ENCODE data around the gene DNHD1. TPM values are rescaled to one million over a fixed set of nuclear protein-coding genes. Genes with fewer than 3 reads are reported as not detected.

The DNHD1 gene
- total and polyA plus RNA-seq, 2 of the 13 experiments (the other 11 are each of a cell fraction or from before 2014, with no cell fraction given): 2.7 to 9.3 TPM

- TF ChIP-seq AHDC1 (CRISPR knock-in tag; IDR thresholded peaks at IDR 0.05; ENCODE audit: borderline replicate concordance): no peak
- TF ChIP-seq ZMYM3 (CRISPR knock-in tag; IDR thresholded peaks at IDR 0.05): no peak
- TF ChIP-seq GFI1 (CRISPR knock-in tag; IDR thresholded peaks at IDR 0.05; ENCODE audit: borderline replicate concordance): 0 out of 2 replicates have a peak, but pooled peaks have one; percentile 17
- peak; percentile 29; the same call in 1 of the 2 replicates for TF ChIP-seq ZSCAN25 (CRISPR knock-in tag; IDR thresholded peaks at IDR 0.05)
- TF ChIP-seq HMG20A (CRISPR knock-in tag; IDR thresholded peaks at IDR 0.05; ENCODE audit: borderline replicate concordance): no peak
- no peak for TF ChIP-seq FOXA1 (IDR thresholded peaks at IDR 0.05)
- no peak for TF ChIP-seq FOXA1 (CRISPR knock-in tag; IDR thresholded peaks at IDR 0.05)
- no peak for TF ChIP-seq SRF (IDR thresholded peaks at IDR 0.05; ENCODE audit: low read depth, low read length)
- TF ChIP-seq ONECUT2 (CRISPR knock-in tag; IDR thresholded peaks at IDR 0.05): no peak
- TF ChIP-seq TOE1 (CRISPR knock-in tag; IDR thresholded peaks at IDR 0.05): no peak; the same call in 1 of the 2 replicates
- TF ChIP-seq ZNF800 (CRISPR knock-in tag; IDR thresholded peaks at IDR 0.05): 0 out of 2 replicates have a peak, but pooled peaks have one; percentile 67
- TF ChIP-seq IRF1 (CRISPR knock-in tag; IDR thresholded peaks at IDR 0.05; ENCODE audit: low read depth): no peak
- no peak for TF ChIP-seq IKZF1 (IDR thresholded peaks at IDR 0.05)
- no peak; the same call in 1 of the 2 replicates for TF ChIP-seq ATF7-NPFF (CRISPR knock-in tag; IDR thresholded peaks at IDR 0.05; ENCODE audit: low read depth)
- peak; percentile 71 for TF ChIP-seq ZNF556 (CRISPR knock-in tag; IDR thresholded peaks at IDR 0.05; ENCODE audit: borderline replicate concordance)
- no peak for TF ChIP-seq ZNF326 (CRISPR knock-in tag; IDR thresholded peaks at IDR 0.05; ENCODE audit: borderline replicate concordance)
- no peak for TF ChIP-seq CAMTA2 (CRISPR knock-in tag; IDR thresholded peaks at IDR 0.05; ENCODE audit: borderline replicate concordance)
- TF ChIP-seq GTF2F1 (IDR thresholded peaks at IDR 0.05; ENCODE audit: low read length): 0 out of 2 replicates have a peak, but pooled peaks have one; percentile 28
- TF ChIP-seq HMGA1 (CRISPR knock-in tag; conservative IDR thresholded peaks at IDR 0.05): no peak
- no peak for TF ChIP-seq PBX3 (CRISPR knock-in tag; IDR thresholded peaks at IDR 0.05; ENCODE audit: borderline replicate concordance)
Observed at GRCh38 chr11:6481012-6481923, 15.8 kb upstream of the DNHD1 start, which contains the start of the genes ARFIP2 and TIMM10B (continued).

All from HepG2 (cell line).